SK-N-SH (cell line): ENCODE measurements around the gene CNTNAP2. TPM values are rescaled to one million over a fixed set of nuclear protein-coding genes. Genes with fewer than 3 reads are reported as not detected.

Source experiments
- CTCF ChIA-PET: fragments of 300-600, 350-600 bp; formaldehyde crosslinking; extraction: SDS; loops from one replicate; lab custom pipeline; 2021; lab: Yijun Ruan, JAX
- POLR2A ChIA-PET: fragments of 350-600 bp; sonication (Branson Sonifier 250); formaldehyde crosslinking; extraction: SDS; loops from one replicate; lab custom pipeline; 2020; ENCODE audit warnings: antibody characterized with exemption, inconsistent platforms; lab: Yijun Ruan, JAX
- DNase-seq: peaks from one replicate; pipeline ENCODE4 v3.0.0; 2012
- H2AFZ ChIP-seq: fragments of 200-600 bp; sonication (generic); 2 replicates; pipeline ENCODE4 v1.8.1; 2016; ENCODE audit warnings: antibody characterized with exemption, mild to moderate bottlenecking, low read depth
- H3F3A ChIP-seq: fragments of 200-600 bp; sonication (generic); replicated peaks from 2 replicates; pipeline ENCODE3; 2016; ENCODE audit warnings: antibody characterized with exemption, mild to moderate bottlenecking; ENCODE audit not compliant: insufficient read depth
- H3K27ac ChIP-seq, 2 experiments: fragments of 200-500 bp in 1 of 2; fragments of 200-600 bp in 1 of 2; sonication (Bioruptor generic) in 1 of 2; sonication (generic), shearing (Covaris generic) in 1 of 2; 2 replicates each; pipeline versions ENCODE4 v1.5.1 to v1.6.1; 2014 to 2016; ENCODE audit warnings: low read depth in 2 of 2, inconsistent platforms in 1 of 2, low read length in 1 of 2, mild to moderate bottlenecking in 1 of 2, mixed read lengths in 1 of 2
- H3K27me3 ChIP-seq: fragments of 200-600 bp; sonication (generic), shearing (Covaris generic); 2 replicates; pipeline ENCODE4 v1.6.1; 2016; ENCODE audit warnings: mixed run types; ENCODE audit not compliant: insufficient read depth
- H3K36me3 ChIP-seq, 2 experiments: fragments of 200-500 bp in 1 of 2; fragments of 200-600 bp in 1 of 2; sonication (Bioruptor generic) in 1 of 2; sonication (generic) in 1 of 2; replicated peaks in 1 of 2; 2 replicates each; pipeline versions ENCODE3 to v1.5.1; 2014 to 2016; ENCODE audit warnings: low read length in 1 of 2, mild to moderate bottlenecking in 1 of 2; ENCODE audit not compliant: insufficient read depth in 2 of 2, control insufficient read depth in 1 of 2
- H3K4me1 ChIP-seq, 2 experiments: fragments of 200-500 bp in 1 of 2; fragments of 200-600 bp in 1 of 2; sonication (Bioruptor generic) in 1 of 2; sonication (generic), shearing (Covaris generic) in 1 of 2; 2 replicates each; pipeline versions ENCODE4 v1.5.1 to v1.6.1; 2014 to 2016; ENCODE audit warnings: low read depth in 1 of 2, low read length in 1 of 2, mixed run types in 1 of 2; ENCODE audit not compliant: insufficient read depth in 2 of 2, control insufficient read depth in 1 of 2
- H3K4me2 ChIP-seq: fragments of 200-600 bp; sonication (generic), shearing (Covaris generic); 2 replicates; pipeline ENCODE4 v1.6.1; 2017; ENCODE audit warnings: mixed run types
- H3K4me3 ChIP-seq, 2 experiments: fragments of 200-500 bp in 1 of 2; fragments of 200-600 bp in 1 of 2; sonication (Bioruptor generic) in 1 of 2; sonication (generic), shearing (Covaris generic) in 1 of 2; 2 replicates each; pipeline versions ENCODE4 v1.5.1 to v1.8.1; 2014 to 2016; ENCODE audit warnings: low read depth in 2 of 2, inconsistent platforms in 1 of 2, low read length in 1 of 2, mild to moderate bottlenecking in 1 of 2, mixed read lengths in 1 of 2, moderate library complexity in 1 of 2
- H3K79me2 ChIP-seq: fragments of 200-600 bp; sonication (generic); 2 replicates; pipeline ENCODE4 v1.8.1; 2017; ENCODE audit warnings: mild to moderate bottlenecking; ENCODE audit not compliant: insufficient read depth
- H3K9ac ChIP-seq: fragments of 200-600 bp; sonication (generic); 2 replicates; pipeline ENCODE4 v1.6.1; 2017; ENCODE audit warnings: mixed run types
- H3K9me2 ChIP-seq: fragments of 200-600 bp; sonication (generic); 2 replicates; pipeline ENCODE4 v1.6.1; 2017; ENCODE audit warnings: mixed run types
- H3K9me3 ChIP-seq: fragments of 200-600 bp; sonication (generic); 2 replicates; pipeline ENCODE4 v1.6.1; 2017; ENCODE audit warnings: mixed run types, mild to moderate bottlenecking, moderate library complexity
- H4K20me1 ChIP-seq: fragments of 200-600 bp; sonication (generic); 2 replicates; pipeline ENCODE4 v1.6.1; 2017; ENCODE audit warnings: mild to moderate bottlenecking, mixed run types; ENCODE audit not compliant: insufficient read depth
- CTCF ChIP-seq: fragments of 200-600 bp; sonication (generic); IDR thresholded peaks from 2 replicates; pipeline ENCODE4 v1.6.1; 2017; ENCODE audit warnings: antibody characterized with exemption, mild to moderate bottlenecking, moderate library complexity
- EZH2phosphoT487 ChIP-seq: fragments of 200-600 bp; sonication (generic); IDR thresholded peaks from 2 replicates; pipeline ENCODE4 v1.6.1; 2017; ENCODE audit warnings: low read depth, mixed run types, mild to moderate bottlenecking, antibody characterized with exemption, moderate library complexity, borderline replicate concordance
- IRF3 ChIP-seq: fragments of 150-350 bp; IDR thresholded peaks from 2 replicates; pipeline ENCODE4 v1.6.1; 2016; ENCODE audit warnings: mild to moderate bottlenecking, low read depth, low read length
- MEF2A ChIP-seq: IDR thresholded peaks from 2 replicates; pipeline ENCODE4 v1.4.0; 2012; ENCODE audit warnings: low read depth, borderline replicate concordance
- NFIC ChIP-seq: IDR thresholded peaks from 2 replicates; pipeline ENCODE4 v1.4.0; 2012; ENCODE audit warnings: borderline replicate concordance
- NRF1 ChIP-seq: IDR thresholded peaks from 2 replicates; pipeline ENCODE4 v1.6.1; 2012; ENCODE audit warnings: low read depth, mild to moderate bottlenecking, low read length
- POLR2AphosphoS5 ChIP-seq: IDR thresholded peaks from 2 replicates; pipeline ENCODE4 v1.6.1; 2012; ENCODE audit warnings: low read depth, low read length
- RAD21 ChIP-seq: IDR thresholded peaks from 2 replicates; pipeline ENCODE4 v1.6.1; 2012; ENCODE audit warnings: mild to moderate bottlenecking, low read length
- RCOR1 ChIP-seq: fragments of 150-350 bp; IDR thresholded peaks from 2 replicates; pipeline ENCODE4 v1.6.1; 2017; ENCODE audit warnings: antibody characterized with exemption, low read length
- SMC3 ChIP-seq: IDR thresholded peaks from 2 replicates; pipeline ENCODE4 v1.6.1; 2012; ENCODE audit warnings: low read depth, low read length, improper control_type of control experiment
- TAF1 ChIP-seq: IDR thresholded peaks from 2 replicates; pipeline ENCODE4 v1.6.1; 2012; ENCODE audit warnings: low read depth, mild to moderate bottlenecking, low read length, moderate library complexity, borderline replicate concordance
- WGBS: methylation state at CpG from one replicate; pipeline ENCODE4 v1.1.6; 2017; ENCODE audit warnings: low lambda C conversion rate; 5-methylcytosine and 5-hydroxymethylcytosine counted together
- polyA plus RNA-seq, 3 experiments: library from polyadenylated mRNA; depleted of rRNA; stranded (reverse); fragments of >200 nt; gene quantifications; 2 replicates each; pipeline ENCODE4 v1.2.3, GENCODE V29; 2012
- TF ChIP-seq, protein P1 (sequence below): fragments of 150-350 bp; IDR thresholded peaks from 2 replicates; pipeline ENCODE4 v1.6.1; 2017; ENCODE audit warnings: antibody characterized with exemption, low read length, low read depth, borderline replicate concordance
- TF ChIP-seq, protein P2 (sequence below): IDR thresholded peaks from 2 replicates; pipeline ENCODE4 v1.4.0; 2012; ENCODE audit warnings: low read depth
- TF ChIP-seq, protein P3 (sequence below): IDR thresholded peaks from 2 replicates; pipeline ENCODE4; 2012

CNTNAP2 gene
- polyA plus RNA-seq, 1 of the 3 experiments (the other 2 are of a cell fraction) = 3.4 TPM

GRCh38 chr7:148242294-148242821 is 2125.8 kb downstream of the CNTNAP2 start:
- CTCF ChIA-PET = interaction anchor here (0.6 to 3.3 kb wide), 50 partner anchors 9 to 1838 kb away, joined by 3 to 56 read pairs (median 4); no protein-coding TSS in a partner anchor
- POLR2A ChIA-PET = no interaction called here
- H3K4me2 ChIP-seq = 0 out of 2 replicates have a peak overlapping the region, but pooled peaks have one; percentile 2

DNA sequence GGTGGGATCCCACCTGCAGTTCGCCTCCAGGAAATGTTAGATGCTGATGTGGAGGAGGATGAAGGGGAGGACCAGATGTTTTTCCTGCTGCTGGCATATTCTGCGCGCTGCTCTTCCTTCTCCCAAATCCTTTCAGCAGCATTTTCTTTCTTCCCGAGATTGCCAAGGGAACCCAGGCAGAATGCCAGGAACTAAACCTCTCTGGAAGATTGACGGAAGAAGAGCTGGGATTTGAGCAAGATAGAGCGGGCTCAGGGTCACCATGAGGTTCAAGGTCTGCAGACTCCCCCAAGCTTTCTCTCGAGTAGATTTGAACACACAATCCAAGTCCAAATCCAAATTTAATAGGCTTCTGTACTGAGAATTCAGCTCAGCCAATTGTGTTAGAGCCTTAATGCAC is 2128.8 kb downstream of the CNTNAP2 start:
- Histone ChIP-seq H2AFZ (no peak overlapping the region), H3K4me1 (no peaks in the 10 kb centered on the region), H3K9ac (no peak overlapping the region), H3K9me2 (no peaks in the 10 kb centered on the region), H3K79me2 (no peaks in the 10 kb centered on the region), H3K4me2 (no peak overlapping the region), H3F3A (peaks cover 4% of the 10 kb centered on the region), H3K36me3 (no peaks in the 10 kb centered on the region), H3K4me3 (no peak overlapping the region), H3K9me3 (no peaks in the 10 kb centered on the region), H4K20me1 (no peaks in the 10 kb centered on the region), H3K27ac (no peak overlapping the region), H3K27me3 (no peaks in the 10 kb centered on the region)
- POLR2A ChIA-PET = no interaction called here
- CTCF ChIA-PET = interaction anchor here (1.2 to 2.1 kb wide), 3 partner anchors 11 to 92 kb away, joined by 3 to 7 read pairs (median 3); no protein-coding TSS in a partner anchor
- no peak for DNase-seq
- 57% methylated on average over 7 of the region's 7 CpGs for WGBS
- TF ChIP-seq, protein P1, sequence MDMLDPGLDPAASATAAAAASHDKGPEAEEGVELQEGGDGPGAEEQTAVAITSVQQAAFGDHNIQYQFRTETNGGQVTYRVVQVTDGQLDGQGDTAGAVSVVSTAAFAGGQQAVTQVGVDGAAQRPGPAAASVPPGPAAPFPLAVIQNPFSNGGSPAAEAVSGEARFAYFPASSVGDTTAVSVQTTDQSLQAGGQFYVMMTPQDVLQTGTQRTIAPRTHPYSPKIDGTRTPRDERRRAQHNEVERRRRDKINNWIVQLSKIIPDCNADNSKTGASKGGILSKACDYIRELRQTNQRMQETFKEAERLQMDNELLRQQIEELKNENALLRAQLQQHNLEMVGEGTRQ = no peak
- TF ChIP-seq, protein P2, sequence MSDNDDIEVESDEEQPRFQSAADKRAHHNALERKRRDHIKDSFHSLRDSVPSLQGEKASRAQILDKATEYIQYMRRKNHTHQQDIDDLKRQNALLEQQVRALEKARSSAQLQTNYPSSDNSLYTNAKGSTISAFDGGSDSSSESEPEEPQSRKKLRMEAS = no peak
- TF ChIP-seq RCOR1 (no peak), POLR2AphosphoS5 (no peak), MEF2A (no peak), NRF1 (no peak), IRF3 (no peak), TAF1 (no peak), NFIC (no peak)

More at GRCh38 chr7:148242294-148242821, 2125.8 kb downstream of the CNTNAP2 start:
- Histone ChIP-seq H3K36me3 (no peaks in the 10 kb centered on the region), H3F3A (peaks cover 4% of the 10 kb centered on the region), H3K4me3 (peak overlapping the region in 1 of 2 experiments; percentile 16; a peak in 1 of 4 replicates), H3K27me3 (no peaks in the 10 kb centered on the region), H3K9me2 (no peaks in the 10 kb centered on the region), H3K9ac (no peak overlapping the region), H3K9me3 (no peaks in the 10 kb centered on the region), H3K4me1 (no peaks in the 10 kb centered on the region; a peak in 1 of 4 replicates), H3K27ac (no peak overlapping the region), H3K79me2 (no peaks in the 10 kb centered on the region), H4K20me1 (no peaks in the 10 kb centered on the region), H2AFZ (peak overlapping the region; percentile 26; the same call in 1 of the 2 replicates)
- DNase-seq = peak; percentile 67
- peak; percentile 74 for TF ChIP-seq SMC3
- TF ChIP-seq RCOR1 = 0 out of 2 replicates have a peak, but pooled peaks have one; percentile 8
- peak; percentile 98 for TF ChIP-seq CTCF
- peak; percentile 92 for TF ChIP-seq RAD21
- TF ChIP-seq EZH2phosphoT487 = no peak
- TF ChIP-seq, protein P2 = no peak
- TF ChIP-seq, protein P3, sequence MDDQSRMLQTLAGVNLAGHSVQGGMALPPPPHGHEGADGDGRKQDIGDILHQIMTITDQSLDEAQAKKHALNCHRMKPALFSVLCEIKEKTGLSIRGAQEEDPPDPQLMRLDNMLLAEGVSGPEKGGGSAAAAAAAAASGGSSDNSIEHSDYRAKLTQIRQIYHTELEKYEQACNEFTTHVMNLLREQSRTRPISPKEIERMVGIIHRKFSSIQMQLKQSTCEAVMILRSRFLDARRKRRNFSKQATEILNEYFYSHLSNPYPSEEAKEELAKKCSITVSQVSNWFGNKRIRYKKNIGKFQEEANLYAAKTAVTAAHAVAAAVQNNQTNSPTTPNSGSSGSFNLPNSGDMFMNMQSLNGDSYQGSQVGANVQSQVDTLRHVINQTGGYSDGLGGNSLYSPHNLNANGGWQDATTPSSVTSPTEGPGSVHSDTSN = peak; percentile 75
- WGBS = 45% methylated on average over 17 of the region's 17 CpGs
